A673 (cell line): ENCODE measurements around the gene SYNPO2L. TPM values are rescaled to one million over a fixed set of nuclear protein-coding genes. Genes with fewer than 3 reads are reported as not detected.
"Not testable (repeated sequence)": the region's sequence is repeated elsewhere in the genome, so short reads cannot be mapped to it uniquely, and the experiment has no call there.

Experiments
- BruUV-seq: library from RNA; stranded (reverse); fragments of 400-500 nt; replicated peaks from 2 replicates; lab custom pipeline; 2021; lab: Mats Ljungman, UMichigan
- CTCF ChIA-PET: fragments of 300-600 bp; sonication (Branson Sonifier 250); formaldehyde crosslinking; loops from one replicate; lab custom pipeline; 2022; ENCODE audit warnings: antibody characterized with exemption; lab: Charles Lee
- POLR2A ChIA-PET: fragments of 300-600 bp; sonication (Branson Sonifier 250); formaldehyde crosslinking; loops from one replicate; lab custom pipeline; 2022; ENCODE audit warnings: antibody characterized with exemption; ENCODE audit not compliant: low non-redundant PET; lab: Charles Lee
- DNase-seq: peaks from one replicate; pipeline ENCODE4 v3.0.0-alpha.2; 2015; ENCODE audit warnings: low spot score
- H3K27ac ChIP-seq: fragments of 200-600 bp; sonication (generic); 2 replicates; pipeline ENCODE4 v1.5.1; 2016; ENCODE audit warnings: mixed run types, low read depth, mild to moderate bottlenecking, mixed read lengths, antibody characterized with exemption, low read length; ENCODE audit not compliant: poor library complexity, severe bottlenecking
- H3K27me3 ChIP-seq: fragments of 200-600 bp; sonication (generic); replicated peaks from 2 replicates; pipeline ENCODE4 v1.6.1; 2017; ENCODE audit warnings: mixed run types, low read depth, mild to moderate bottlenecking, mixed read lengths, antibody characterized with exemption, low read length; ENCODE audit not compliant: insufficient read depth, poor library complexity
- H3K36me3 ChIP-seq: fragments of 200-600 bp; sonication (generic); 2 replicates; pipeline ENCODE4 v1.6.1; 2016; ENCODE audit warnings: mixed run types, mild to moderate bottlenecking, mixed read lengths, antibody characterized with exemption, low read length; ENCODE audit not compliant: insufficient read depth, poor library complexity, severe bottlenecking
- H3K4me1 ChIP-seq: fragments of 200-600 bp; sonication (generic); 2 replicates; pipeline ENCODE4 v1.6.1; 2017; ENCODE audit warnings: mixed run types, mild to moderate bottlenecking, mixed read lengths, antibody characterized with exemption, low read length; ENCODE audit not compliant: insufficient read depth, poor library complexity, severe bottlenecking
- H3K4me3 ChIP-seq: fragments of 200-600 bp; sonication (generic); 2 replicates; pipeline ENCODE4 v1.5.1; 2016; ENCODE audit warnings: low read depth, mixed run types, mild to moderate bottlenecking, mixed read lengths, low read length; ENCODE audit not compliant: poor library complexity, severe bottlenecking
- H3K9me3 ChIP-seq: fragments of 200-600 bp; sonication (generic); 2 replicates; pipeline ENCODE4 v1.6.1; 2016; ENCODE audit warnings: mixed run types, low read depth, mild to moderate bottlenecking, mixed read lengths, antibody characterized with exemption, low read length; ENCODE audit not compliant: poor library complexity, severe bottlenecking
- intact Hi-C: fragments of 100-400 bp; cut with micrococcal nuclease; formaldehyde crosslinking; loops from one replicate; pipeline ENCODE4 v1.10.0; 2022; ENCODE audit not compliant: unreplicated experiment
- total RNA-seq: library from RNA; stranded (reverse); gene quantifications from 2 replicates; pipeline ENCODE4 v1.2.3, GENCODE V29; 2021

The SYNPO2L gene
- total RNA-seq, 1 experiment from 2014 or later, result 0.06 TPM

DNA sequence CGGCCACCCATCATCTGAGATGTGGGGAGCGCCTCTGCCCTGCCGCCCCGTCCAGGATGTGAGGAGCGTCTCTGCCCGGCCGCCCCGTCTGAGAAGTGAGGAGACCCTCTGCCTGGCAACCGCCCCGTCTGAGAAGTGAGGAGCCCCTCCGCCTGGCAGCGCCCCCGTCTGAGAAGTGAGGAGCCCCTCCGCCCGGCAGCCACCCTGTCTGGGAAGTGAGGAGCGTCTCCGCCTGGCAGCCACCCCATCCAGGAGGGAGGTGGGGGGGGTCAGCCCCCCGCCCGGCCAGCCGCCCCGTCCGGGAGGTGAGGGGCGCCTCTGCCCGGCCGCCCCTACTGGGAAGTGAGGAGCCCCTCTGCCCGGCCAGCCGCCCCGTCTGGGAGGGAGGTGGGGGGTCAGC lies 33.8 kb upstream of the SYNPO2L start:
- H3K9me3 ChIP-seq, DNase-seq, H3K4me3 ChIP-seq, CTCF ChIA-PET, intact Hi-C loops, H3K36me3 ChIP-seq, H3K4me1 ChIP-seq, POLR2A ChIA-PET, H3K27ac ChIP-seq, BruUV-seq, H3K27me3 ChIP-seq: not testable (repeated sequence)

DNA sequence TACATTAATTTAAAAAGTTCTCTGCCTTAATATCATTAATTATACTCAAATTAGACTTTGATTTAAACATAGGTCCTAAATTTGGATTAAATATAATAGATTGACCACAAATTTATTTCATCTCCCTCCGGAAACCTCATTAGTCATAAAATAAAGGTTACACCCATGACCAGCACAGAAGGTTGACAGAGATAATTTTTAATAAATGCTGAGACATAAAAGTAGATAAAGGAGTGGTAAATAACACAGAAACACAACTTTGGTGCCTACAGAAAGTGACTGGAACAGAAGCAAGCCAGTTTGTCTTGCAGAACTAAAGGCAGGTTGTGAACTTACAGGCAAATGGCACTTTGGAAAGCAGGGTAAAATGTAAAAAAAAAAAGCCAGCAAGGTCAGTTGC lies 31.8 kb upstream of the SYNPO2L start:
- H3K9me3 ChIP-seq, H3K4me3 ChIP-seq, DNase-seq, H3K27me3 ChIP-seq, POLR2A ChIA-PET, intact Hi-C loops, H3K36me3 ChIP-seq, CTCF ChIA-PET, BruUV-seq, H3K4me1 ChIP-seq, H3K27ac ChIP-seq: not testable (repeated sequence)

- intact Hi-C loops, H3K27ac ChIP-seq: not testable (repeated sequence)
Measured at GRCh38 chr10:73674546-73674945, 18.7 kb upstream of the SYNPO2L start.

GRCh38 chr10:73668378-73668777 lies 12.5 kb upstream of the SYNPO2L start:
- H3K4me3 ChIP-seq, POLR2A ChIA-PET, H3K27ac ChIP-seq, intact Hi-C loops, DNase-seq, H3K36me3 ChIP-seq, H3K9me3 ChIP-seq, H3K27me3 ChIP-seq, BruUV-seq, CTCF ChIA-PET, H3K4me1 ChIP-seq: not testable (repeated sequence)

More at GRCh38 chr10:73674546-73674945, 18.7 kb upstream of the SYNPO2L start:
- H3K4me1 ChIP-seq, DNase-seq, H3K4me3 ChIP-seq, H3K36me3 ChIP-seq, POLR2A ChIA-PET, CTCF ChIA-PET, H3K27me3 ChIP-seq, BruUV-seq, H3K9me3 ChIP-seq: not testable (repeated sequence)

GRCh38 chr10:73666153-73666809 lies 10.5 kb upstream of the SYNPO2L start:
- H3K27ac ChIP-seq, intact Hi-C loops, H3K4me3 ChIP-seq, H3K36me3 ChIP-seq, CTCF ChIA-PET, H3K9me3 ChIP-seq, BruUV-seq, POLR2A ChIA-PET, H3K4me1 ChIP-seq, H3K27me3 ChIP-seq, DNase-seq: not testable (repeated sequence)

GRCh38 chr10:73665581-73665980 lies 9.8 kb upstream of the SYNPO2L start:
- BruUV-seq, H3K27me3 ChIP-seq, H3K27ac ChIP-seq, POLR2A ChIA-PET, H3K9me3 ChIP-seq, H3K4me3 ChIP-seq, CTCF ChIA-PET, H3K4me1 ChIP-seq, intact Hi-C loops, DNase-seq, H3K36me3 ChIP-seq: not testable (repeated sequence)

GRCh38 chr10:73664156-73665040 lies 8.6 kb upstream of the SYNPO2L start:
- H3K4me3 ChIP-seq, H3K9me3 ChIP-seq, H3K4me1 ChIP-seq, H3K27me3 ChIP-seq, CTCF ChIA-PET, POLR2A ChIA-PET, H3K36me3 ChIP-seq, intact Hi-C loops, H3K27ac ChIP-seq, BruUV-seq, DNase-seq: not testable (repeated sequence)
